DMS79 (cell line): ENCODE data around the gene C11orf52.
A peak's percentile ranks its signal among the peaks of the same experiment; 100 is the strongest.
"Not testable (repeated sequence)": the region's sequence is repeated elsewhere in the genome, so short reads cannot be mapped to it uniquely, and the experiment has no call there.

Experiments used
- DNase-seq: peaks from one replicate; lab custom pipeline; 2025; lab: John Stamatoyannopoulos, UW

The C11orf52 gene, protein sequence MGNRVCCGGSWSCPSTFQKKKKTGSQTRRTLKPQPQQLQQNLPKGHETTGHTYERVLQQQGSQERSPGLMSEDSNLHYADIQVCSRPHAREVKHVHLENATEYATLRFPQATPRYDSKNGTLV

DNA sequence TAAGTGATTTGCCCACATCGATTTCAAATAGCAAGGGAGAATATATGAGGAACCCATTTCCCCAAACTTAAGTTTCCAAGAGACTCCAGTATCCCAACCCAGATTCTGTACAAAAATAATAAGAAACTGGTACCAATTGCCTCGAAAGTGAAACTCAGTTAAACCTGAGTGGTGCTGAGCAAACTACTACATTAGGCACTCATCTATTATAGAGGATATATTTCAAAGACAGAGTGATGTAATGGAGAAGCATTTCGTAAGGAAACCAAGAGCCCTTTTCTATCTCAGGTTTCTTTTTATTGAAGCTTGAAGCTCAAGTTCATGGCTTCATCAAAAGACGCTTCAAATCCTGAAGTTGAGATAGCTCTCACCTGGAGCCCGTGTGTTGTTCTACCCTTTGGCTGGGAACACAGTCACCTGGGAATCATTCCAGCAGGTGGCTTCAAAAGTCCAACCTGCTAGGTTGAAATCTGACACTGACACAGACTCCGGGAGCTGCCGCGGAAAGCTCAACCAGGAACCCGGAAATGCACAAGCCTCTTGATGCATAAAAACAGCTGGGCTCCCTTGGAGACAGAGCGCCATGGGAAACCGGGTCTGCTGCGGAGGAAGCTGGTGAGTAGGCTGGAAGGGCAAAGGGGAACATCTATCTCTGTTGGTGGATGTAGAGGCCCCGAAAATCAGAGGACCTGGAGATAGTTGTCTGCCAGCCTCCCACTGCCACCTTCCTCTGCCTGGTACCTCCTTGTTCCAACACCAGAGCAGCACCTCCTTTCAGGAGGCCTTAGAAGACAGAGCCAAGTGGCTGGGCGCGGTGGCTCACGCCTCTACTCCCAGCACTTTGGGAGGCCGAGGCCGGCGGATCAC, at the start of gene C11orf52:
Gene C11orf52 (plus strand): TSS at position 524 of the 867 bp plus-strand sequence. CDS start 60 bp downstream, at position 584.
- peak; percentile 98 for DNase-seq

DNA sequence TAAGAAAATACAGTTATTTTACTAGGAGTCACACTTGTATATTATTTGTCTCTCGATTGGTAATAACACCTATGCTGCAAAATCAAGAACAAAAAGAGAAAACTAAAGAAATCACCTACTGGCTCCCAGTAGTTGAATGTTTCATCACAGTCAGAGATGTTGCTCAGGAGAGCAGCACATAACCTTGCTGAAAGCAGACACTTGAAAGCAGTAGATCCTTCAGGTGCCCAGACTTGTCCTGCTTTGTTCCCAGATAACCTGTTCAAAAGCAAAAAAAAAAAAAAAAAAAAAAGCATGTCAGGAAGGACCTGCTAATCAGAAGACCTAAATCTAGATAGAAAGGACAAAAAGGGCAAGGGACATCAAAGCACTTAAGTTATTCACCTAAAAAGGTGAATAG, 48.6 kb upstream of the C11orf52 start:
- no peak for DNase-seq

DNA sequence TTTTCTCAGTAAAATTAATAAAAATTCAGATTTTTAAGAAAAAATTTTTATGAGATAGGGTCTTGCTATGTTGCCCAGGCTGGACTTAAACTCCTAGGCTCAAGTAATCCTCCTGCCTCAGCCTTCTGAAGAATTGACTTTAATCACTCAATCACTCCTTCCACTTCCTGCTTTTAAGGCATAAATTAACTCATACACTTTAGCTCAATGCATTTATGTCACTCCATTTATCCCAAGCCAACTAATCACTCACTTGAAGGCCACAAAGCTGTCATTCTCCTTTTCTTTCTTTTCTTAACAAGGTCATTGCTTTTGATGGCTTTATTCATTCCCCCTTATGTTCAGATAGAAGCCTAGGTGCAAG, 48.2 kb upstream of the C11orf52 start:
- DNase-seq = no peak

DNA sequence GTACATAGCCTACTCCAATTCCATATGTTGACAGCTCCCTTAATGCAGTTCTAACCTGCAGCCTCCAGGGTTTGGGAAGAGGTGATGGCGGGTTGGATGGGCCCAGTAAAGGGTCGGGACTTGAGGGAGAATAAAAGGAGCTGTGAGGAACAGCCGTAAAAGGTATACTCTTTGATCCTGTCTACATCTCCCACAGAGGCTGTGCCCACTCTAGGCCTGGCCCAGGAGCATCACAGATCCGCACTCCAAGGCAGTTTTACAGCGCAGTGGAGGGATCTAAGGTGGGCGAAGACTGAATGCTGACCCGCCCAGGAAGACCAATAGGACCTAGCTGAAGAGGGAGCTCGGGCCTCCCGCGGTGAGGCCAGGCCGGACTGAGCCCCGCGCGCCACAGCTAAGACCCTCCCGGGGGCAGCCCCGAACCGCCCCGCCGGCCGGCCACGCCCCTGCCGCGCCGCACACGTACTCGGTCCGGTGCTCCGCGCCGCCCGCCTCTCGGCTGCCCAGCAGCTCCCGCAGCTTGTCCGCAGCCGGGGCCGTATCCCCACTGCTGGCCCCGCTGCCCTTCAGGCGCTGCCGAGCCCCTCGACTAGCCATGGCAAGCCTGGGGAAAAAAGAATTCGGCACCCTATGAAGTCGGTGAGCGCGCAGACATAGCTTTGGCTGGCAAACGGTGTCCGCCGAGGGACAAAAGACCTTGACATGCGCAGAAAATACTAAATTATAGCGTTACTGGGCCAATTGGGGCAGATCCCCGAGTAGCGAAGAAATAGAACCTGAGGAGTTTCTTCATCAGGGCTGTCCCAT, 47.6 kb upstream of the C11orf52 start, which contains the start of gene ALG9:
Gene ALG9 (minus strand): TSS at position 696 of the 807 bp plus-strand sequence. CDS start 99 bp downstream, at position 597.
- DNase-seq = peak; percentile 43

GRCh38 chr11:111871693-111872161, 47.0 kb upstream of the C11orf52 start:
- DNase-seq = no peak

DNA sequence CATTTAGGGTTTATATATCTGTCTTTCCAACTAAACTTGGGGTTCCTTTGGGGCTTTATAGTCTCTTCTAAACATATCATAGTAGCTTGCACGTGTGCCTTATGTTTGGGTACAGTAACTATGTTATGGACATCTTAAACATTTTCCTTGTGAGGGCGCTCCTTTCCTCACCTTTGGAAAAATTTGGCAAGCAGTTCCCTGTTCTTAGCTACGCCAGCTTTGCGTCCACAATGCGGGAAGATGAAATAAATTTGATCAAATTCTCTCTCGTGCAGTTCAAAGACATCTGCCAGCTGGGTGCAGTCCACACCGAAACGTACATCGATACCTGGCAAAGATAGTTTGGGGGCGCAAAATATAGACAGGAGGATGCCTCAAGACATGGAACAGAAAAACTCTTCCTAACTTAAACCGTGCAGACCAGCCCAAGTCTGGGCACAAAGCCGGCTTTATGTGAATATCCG, 40.3 kb upstream of the C11orf52 start:
- no peak for DNase-seq

DNA sequence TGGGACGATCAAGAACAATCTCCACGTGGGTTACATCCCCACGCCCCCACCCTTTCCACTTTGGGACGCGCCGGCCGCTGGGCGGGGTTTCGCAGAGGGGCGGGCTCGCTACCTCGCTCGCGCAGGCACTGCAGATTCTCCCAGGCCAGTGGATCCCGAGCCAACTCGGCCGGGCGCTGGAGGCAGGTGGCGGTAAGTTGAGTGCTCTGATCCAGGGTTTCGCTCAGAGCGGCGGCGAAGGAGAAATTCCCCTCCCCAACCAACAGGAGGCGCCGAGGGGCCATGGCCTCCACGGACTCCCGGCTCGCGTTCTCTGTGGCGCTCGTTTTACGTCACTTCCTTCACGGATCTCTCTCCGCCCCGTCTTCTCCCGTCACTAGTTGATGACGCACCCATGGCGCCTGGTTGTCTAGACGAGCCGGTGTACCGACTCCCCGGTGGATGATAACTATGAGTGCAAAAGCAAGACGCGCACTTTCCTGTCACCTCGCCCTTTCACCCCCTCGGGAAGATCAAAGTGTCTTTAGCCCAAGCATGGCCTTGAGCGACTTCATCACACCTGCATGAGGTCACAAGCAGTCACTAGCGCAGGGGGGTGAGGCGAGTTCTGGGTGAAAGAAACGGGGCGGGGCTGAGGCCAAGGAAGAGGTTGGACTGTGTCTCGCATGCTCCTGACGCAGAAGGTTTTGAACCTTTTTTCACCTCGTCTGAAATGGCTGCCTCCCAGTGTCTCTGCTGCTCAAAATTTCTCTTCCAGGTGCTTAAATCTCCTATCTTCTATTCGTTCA, 39.7 kb upstream of the C11orf52 start, which contains the start of the genes CFAP68 and FDXACB1:
Gene CFAP68 (plus strand): TSS at position 693 of the 788 bp plus-strand sequence. CDS start 20 bp downstream, at position 713.
Gene FDXACB1 (minus strand): TSS at position 317 of the 788 bp plus-strand sequence. CDS start 33 bp downstream, at position 284.
- peak; percentile 100 for DNase-seq

- DNase-seq = no peak
These were observed 39.1 kb upstream of the C11orf52 start for GRCh38 chr11:111879637-111879960.

DNA sequence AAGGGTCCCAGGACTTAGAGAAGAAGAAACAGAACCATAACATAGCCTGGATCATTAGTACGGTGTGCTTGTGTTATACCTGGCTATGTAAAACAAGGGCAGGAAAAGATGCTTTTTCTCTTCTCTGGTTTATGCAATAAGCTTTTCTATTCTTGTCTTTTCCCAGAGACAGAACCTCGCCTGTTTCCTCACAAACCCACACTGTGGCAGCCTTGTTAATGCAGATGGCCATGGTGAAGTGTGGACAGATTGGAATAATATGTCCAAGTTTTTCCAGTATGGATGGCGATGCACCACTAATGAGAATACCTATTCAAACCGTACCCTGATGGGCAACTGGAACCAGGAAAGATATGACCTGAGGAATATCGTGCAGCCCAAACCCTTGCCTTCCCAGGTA, 36.5 kb upstream of the C11orf52 start:
- no peak for DNase-seq

GRCh38 chr11:111885053-111885452, 33.7 kb upstream of the C11orf52 start:
- DNase-seq = not testable (repeated sequence)

DNA sequence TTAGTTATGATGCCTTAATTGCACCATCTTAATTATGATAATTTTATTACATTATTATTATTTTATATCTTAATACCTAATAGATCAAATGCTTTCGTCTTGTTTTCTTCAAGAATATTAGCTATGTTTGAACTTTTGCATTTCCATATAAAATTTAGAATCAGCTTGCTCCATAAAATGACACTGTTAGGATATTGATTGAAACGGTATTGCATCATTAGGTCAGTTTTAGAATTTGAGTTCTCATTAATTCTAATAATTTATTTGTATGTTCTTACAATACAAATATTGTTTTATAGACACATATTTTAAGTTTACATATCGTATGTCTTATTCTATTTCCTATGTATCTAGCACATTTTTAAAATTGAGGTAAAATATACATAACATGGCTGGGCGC, 32.7 kb upstream of the C11orf52 start:
- no peak for DNase-seq

GRCh38 chr11:111886844-111887243, 31.9 kb upstream of the C11orf52 start:
- DNase-seq = no peak

GRCh38 chr11:111905411-111905810, 13.3 kb upstream of the C11orf52 start:
- no peak for DNase-seq

GRCh38 chr11:111906680-111907079, 12.0 kb upstream of the C11orf52 start:
- no peak for DNase-seq

DNA sequence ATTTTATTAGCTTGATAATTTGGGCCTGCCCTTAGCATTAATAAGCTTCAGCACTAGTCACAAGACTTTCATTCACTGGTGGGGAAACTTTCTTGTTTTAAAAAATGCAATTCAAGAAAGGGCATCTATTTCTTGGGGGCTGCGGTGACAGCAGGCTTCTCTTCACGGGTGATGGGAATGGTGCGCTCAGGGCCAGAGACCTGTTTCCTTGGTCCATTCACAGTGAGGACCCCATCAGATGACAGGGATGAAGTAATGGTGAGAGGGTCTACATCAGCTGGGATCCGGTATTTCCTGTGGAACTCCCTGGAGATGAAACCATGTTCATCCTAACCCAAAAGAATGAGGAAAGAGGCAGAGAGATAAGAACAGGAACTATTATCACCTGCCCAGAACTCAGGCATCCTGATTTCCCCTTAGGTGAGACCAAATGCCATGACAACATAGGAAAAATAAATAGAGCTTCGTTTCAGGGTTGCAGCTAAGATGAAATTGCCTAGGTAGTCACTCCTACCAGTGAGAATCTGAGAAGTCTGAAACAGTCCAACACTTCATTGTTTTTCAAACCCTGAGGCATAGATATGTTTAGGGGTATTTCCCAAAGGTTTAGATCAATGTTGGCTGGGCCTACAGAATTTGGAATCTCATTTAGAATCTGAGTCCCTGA, 9.9 kb upstream of the C11orf52 start:
- DNase-seq = no peak

DNA sequence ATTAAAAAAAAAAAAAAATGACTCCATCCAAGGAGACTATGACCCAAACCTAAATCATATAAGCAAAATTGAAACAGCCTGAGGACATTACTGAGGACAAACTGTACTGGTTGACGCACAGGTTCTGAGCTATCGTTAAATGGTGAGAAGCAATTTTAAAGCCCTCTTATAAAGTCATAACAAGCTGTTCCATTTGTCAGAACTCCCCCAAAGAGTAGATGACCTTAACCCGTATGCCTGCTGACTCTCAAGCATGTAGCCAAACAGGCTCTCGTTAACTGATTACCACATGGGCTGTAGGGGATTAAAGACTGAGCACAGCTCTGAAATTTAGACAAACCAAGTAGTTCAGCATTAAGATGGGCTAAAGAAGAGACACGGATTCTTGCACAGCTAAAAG, 9.3 kb upstream of the C11orf52 start:
- no peak for DNase-seq

GRCh38 chr11:111910676-111911562, 7.8 kb upstream of the C11orf52 start:
- peak; percentile 28 for DNase-seq

DNA sequence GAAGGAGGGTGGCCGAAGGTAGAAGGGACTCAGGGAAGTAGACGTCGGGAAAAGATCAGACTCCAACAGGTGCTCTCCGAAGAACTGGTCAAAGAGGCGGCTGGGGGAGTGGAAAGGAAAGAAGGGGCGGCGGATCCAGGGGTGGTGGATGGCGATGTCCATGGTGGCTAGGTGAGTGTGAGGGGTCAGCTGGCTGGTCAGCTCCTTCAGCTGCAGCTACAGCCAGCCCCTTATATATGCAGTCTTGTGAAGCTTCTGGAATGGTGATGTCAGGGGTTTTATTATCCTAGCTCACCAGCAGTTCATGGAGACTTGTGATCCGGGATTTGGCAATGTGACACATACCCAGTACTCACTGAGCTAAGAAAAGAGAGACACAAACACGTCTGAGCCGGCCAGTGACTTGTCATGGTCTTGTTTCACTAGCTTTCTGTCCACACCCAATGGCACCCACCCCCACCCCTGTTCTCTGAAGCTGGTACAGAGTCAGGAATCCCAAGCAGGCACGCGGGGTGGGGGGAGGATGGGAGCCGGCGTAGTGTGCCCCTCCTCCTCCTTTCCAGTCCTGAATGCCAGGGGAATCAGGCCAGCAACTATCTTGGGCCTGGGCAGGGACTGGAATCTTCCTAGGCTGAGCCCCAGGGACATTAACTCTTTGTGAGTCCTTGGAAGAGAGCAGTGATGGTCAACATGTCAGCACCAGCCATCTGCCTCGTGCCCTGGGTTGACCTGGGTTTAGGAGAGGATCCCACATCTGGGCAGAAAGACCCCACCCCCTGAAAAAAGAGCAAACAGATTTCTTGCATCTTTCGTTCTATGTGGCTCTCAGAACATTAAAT, 6.9 kb upstream of the C11orf52 start, which contains the start of gene CRYAB:
Gene CRYAB (minus strand): TSS at position 208 of the 839 bp plus-strand sequence. CDS start 46 bp downstream, at position 162.
- no peak for DNase-seq

GRCh38 chr11:111912535-111912934, 6.2 kb upstream of the C11orf52 start, which contains the start of gene HSPB2:
HSPB2 (plus strand) TSS chr11:111912734; CDS start chr11:111912830, 96 bp downstream.
- no peak for DNase-seq
